Fibroblast of skin of left biceps (primary cell): ENCODE results near the gene ZNF414.
"Not testable (repeated sequence)": the region's sequence is repeated elsewhere in the genome, so short reads cannot be mapped to it uniquely, and the experiment has no call there.

Experiments
- DNase-seq, 2 experiments: peaks; one replicate each; pipeline ENCODE4 v3.0.0-alpha.2; 2013; ENCODE audit warnings: low read depth in 2 of 2

Gene ZNF414

DNA sequence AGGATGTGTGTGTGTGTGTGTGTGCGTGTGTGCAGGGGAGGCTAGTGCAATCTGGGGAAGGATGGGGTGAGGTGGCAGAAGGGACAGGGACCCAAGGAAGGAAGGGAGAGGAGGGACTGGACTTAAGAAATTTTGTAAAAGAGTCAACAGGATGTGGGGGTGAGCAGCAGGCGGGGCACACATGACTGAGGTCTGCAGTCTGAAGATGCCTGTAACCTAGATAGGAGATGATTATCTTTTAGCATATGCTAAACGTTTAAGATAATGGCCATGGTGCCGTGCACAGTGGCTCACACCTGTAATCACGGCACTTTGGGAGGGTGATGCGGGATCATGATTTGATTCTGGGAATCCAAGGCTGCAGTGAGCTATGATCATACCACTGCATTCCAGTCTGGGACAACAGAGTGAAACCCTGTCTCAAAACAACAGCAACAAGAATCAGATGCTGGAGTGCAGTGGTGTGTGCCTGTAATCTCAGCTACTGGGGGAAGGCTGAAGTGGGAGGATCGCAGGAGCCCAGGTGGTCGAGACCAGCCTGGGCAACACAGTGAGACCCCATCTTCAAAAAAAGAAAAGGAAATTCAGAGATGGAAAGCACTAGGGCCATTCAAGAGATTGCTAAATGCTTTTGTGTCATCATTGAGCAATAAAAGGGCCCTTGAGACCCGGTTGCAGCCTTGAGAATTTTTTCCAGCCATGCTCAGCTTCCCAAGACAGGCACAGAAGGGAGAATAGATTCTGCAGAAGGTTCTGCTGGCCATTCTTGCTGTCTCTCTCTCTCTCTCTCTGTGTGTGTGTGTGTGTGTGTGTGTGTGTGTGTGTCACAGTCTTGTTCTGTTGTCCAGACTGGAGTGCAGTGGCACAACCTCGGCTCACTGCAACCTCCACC, 3.8 kb upstream of the ZNF414 start:
- DNase-seq = no peak

DNA sequence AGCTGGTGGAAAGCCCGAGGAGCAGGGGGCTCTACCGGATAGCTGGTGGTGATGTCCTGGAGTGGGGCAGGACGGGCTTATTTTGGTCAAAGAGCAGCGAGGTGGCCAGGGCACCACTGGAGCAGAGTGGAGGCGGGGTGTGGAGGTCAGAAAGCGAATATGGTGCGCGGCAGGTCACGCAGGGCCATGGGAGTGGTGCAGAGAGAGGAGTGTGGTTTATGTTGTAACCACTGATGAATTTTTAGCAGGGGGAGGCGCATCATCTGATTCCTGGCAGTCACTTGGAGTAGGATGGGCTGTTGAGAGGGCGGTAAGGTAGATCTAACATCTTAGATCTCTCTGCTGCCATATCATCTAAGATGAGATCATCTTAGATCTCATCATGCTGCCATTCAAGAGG, 1.4 kb upstream of the ZNF414 start:
- DNase-seq = no peak

DNA sequence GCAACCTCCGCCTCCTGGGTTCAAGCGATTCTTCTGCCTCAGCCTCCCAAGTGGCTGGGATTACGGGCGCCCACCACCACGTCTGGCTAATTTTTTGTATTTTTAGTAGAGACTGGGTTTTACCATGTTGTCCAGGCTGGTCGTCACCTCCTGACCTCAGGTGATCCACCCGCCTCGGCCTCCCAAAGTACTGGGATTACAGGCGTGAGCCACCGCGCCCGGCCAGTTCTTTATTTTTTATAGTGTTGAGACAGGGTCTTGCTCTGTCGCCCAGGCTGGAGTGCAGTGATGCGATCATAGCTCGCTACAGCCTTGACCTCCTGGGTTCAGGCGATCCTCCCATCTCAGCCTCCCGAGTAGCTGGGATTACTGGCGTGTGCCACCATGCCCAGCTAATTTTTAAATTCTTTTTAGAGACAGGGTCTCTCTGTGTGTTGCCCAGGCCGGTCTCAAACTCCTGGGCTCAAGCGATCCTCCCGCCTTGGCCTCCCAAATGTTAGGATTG, 590 bp upstream of the ZNF414 start:
- not testable (repeated sequence) for DNase-seq

DNA sequence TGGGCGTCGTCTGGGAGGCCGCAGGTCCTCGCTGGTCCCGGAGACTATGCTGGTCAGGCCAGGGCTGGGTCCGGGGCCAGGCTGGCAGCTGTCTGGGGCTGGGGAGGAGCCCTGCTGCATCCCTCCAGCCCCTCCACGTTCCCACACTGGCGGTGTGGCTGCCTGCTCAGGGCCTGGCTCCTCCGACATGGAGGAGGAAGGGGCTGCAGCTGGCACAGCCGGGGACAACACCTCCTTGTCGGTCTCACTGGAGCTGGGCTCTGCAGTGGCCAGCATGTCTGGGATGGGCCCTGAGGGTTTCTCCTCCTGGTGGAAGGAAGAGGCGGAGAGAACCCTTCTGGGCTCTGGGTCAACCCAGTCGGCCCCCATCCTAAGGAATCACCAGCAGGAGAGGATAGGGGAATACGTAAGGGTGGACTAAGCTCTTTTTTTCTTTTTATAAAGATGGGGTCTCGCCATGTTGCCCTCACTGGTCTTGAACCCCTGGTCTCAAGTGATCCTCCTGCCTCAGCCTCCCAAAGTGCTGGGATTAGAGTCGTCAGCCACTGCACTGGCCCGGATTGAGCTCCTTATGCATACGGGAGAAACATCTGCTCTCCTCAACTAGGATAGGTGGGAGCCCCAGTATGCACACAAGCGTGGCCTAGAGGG, 806 bp downstream of the ZNF414 start:
- no peak for DNase-seq

- no peak for DNase-seq
These were observed 1.6 kb downstream of the ZNF414 start for GRCh38 chr19:8512115-8512967.

- no peak for DNase-seq
These were observed 2.3 kb downstream of the ZNF414 start for GRCh38 chr19:8511573-8512101.

DNA sequence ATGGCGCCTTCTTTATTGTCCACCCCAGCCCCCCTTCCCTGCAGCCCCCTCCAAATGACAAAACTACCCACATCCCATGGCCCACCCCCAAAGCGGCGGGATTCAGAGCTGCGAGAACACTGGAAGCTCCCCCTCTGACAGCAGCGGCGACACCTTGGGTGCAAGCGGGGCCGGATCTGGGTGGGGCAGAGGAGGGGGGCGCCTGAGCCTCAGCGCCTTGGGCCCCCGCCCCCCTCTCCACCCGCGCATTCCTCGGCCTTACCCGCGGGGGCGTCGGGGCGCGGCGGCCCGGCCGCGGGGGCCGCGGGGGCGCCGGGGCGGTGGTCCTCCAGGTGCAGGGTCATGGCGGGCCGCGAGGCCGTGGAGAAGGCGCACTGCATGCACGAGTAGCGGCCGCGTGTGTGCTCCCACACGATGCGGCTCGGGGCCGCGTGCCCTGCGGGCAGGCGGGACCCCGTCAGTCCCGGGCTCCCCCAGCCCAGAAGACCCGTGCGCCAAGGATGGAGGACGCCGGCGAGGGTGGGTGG, 3.3 kb downstream of the ZNF414 start:
- no peak for DNase-seq

DNA sequence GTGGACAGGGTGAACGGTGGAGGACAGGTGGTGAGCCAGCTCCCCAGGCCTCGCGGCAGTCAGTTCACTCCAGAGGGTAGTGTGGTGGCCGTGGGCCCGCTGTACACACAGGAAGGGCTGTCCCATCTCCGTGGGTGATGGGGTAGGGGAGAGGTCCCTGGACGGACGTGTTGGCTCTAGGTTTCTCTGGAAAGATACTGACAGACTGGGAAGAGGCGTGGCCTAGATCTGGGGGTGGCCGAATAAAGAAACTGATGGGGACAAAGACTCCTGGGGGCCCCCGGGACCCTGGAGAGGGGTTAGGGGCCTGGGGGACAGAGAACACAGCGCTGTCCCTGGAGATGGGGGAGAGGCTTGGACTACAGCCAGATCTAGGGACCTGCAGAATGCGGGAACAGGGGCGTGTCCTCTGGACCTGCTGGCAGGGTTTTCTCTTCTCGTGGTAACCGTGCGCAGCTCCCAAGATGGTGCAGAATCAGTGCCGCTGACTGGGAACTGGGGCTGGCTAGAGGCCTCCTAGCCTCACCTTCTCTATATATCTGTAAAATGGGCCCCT, 7.5 kb downstream of the ZNF414 start:
- DNase-seq = no peak

- peak in 1 of 2 experiments; percentile 8 for DNase-seq
These were observed 8.1 kb downstream of the ZNF414 start for GRCh38 chr19:8505680-8506401.

DNA sequence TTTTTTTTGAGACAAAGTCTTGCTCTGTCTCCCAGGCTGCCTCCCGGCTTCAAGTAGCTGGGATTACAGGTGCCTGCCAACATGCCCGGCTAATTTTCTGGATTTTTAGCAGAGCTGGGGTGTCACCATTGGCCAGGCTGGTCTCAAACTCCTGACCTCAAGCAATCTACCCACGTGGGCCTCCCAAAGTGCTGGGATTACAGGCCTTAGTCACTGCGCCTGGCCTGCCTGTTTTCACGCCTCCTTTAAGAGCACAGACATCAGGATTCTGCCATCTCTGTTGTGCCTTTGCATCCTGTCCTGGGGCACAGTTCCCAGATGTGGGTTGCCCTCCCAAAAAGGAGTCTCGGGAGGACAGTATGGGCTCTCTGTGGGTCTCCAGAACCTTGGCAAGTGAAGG, 9.0 kb downstream of the ZNF414 start:
- no peak for DNase-seq

DNA sequence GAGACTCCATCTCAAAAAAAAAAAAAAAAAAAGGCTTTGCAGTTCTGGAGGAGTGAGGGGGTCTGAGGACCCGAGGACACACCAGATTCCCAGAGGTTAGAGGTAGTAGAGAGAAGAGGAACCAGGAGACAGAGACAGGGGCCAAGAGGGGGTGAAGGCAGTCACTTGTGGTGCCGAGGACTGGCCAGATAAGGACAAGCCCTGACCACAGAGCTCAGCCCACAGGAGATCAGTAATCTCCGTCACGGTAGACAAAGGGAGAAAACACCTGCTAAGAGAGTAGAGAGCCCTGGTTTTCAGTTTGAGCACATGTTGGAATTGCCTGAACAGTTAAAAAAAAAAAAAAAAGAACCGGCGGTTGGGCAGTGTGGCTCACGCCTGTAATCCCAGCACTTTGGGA, 9.8 kb downstream of the ZNF414 start:
- DNase-seq = no peak

DNA sequence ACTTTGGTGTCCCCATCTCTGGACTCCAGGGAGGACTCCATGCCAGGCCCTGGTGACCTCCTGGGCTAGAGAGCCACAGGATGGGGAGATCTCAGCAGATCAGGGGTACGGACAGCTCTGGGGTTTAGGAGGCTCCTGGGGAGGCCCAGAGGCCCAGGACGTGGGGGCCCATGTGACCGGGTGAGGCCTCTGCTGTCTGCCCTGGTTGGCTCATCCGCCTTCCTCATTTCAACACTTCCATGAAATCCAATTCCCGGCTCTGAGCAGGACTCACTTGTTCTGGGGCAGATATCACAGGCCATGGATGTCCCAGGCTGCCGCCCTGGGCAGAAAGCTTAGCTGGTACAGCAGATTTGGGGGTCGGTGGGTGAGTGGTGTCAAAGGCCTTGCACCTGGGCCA, 10.5 kb downstream of the ZNF414 start:
- DNase-seq = no peak

DNA sequence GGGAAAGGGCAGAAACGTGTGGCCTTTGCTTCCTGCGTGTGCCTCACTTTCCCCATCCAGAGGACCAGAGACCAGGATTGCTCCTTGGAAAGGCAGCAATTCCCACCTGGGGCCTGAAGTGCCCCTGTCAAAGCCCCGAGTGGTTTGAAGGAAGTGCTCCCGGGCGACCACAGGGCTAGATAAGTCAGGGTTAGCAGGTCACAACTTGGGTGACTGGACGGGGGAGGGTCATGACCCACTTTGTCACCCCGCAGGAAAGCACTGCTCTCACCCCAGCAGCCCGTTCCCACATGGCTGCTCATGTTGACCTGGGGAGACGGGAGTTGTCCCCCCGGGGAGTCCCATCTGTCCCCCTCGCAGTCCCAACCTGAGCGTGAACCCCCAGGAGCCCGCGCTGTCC, 12.0 kb downstream of the ZNF414 start:
- DNase-seq = no peak

- no peak for DNase-seq
These were observed 12.5 kb downstream of the ZNF414 start for GRCh38 chr19:8501516-8501915.

- no peak for DNase-seq
These were observed 13.8 kb downstream of the ZNF414 start for GRCh38 chr19:8500158-8500557.

- DNase-seq = no peak
These were observed 14.7 kb downstream of the ZNF414 start for GRCh38 chr19:8499048-8499833.

DNA sequence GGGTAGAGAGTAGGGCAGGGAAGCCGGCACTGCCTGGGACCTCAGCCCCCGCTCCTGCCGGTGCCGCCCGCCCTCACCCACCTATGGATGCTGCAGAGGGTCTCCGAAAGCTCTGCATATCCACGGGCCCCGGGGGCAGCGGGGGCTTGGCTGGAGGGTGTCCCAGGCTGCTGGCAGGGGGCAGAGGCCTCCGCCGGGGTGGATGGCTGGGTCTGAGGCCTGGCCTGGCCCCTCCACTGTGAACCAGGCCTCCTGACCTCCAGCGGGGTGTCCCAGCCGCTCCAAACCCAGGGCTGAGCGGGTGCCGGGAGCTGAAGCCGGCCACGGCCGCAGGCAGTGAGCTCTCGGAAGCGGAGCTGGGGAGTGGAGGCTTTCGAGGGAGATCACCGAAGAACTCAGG, 15.7 kb downstream of the ZNF414 start:
- no peak for DNase-seq

DNA sequence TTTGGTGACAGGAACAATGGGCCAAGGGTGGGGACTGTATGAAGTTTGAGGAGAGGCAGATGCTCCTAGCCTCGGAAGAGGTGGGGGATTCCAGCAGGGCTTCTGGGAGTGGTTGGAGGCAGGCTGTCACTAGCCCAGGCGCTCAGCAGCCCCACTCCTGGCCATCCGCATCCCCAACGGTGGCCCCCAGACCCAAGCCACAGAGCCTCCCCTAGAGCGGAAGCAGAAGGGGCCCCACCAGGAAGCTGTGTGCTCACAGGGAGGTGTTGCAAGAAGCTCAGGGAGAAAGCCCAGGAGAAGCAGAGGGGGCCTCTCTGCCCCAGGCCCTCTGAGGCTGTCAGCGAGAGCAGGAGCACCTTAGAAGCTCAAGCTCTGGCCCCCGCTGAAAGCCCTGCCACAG, 19.8 kb downstream of the ZNF414 start:
- DNase-seq = no peak

- DNase-seq = no peak
These were observed 22.4 kb downstream of the ZNF414 start for GRCh38 chr19:8491574-8491973.

DNA sequence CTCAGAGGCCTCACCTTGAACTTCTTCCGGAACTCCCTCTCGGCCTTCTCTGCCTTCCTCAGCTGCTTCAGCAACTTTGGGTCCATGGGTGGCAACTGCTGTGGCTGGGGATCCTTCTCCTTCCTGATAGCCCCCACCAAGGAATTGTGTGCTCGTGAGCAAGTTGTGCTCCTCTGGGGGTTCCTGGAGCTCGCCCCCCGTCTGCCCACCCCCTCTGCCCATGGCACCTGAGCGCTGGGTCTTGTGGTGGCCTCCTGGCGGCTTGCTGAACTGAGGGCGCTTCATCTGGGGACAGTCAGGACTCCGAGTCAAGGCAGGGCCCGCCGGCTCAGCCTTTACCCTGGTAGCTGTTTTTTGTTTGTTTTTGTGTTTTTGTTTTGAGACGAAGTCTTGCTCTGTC, 23.1 kb downstream of the ZNF414 start:
- DNase-seq = no peak
